SJSA1 (cell line): Measurements from ENCODE around the gene KPNA3. TPM values are rescaled to one million over a fixed set of nuclear protein-coding genes. Genes with fewer than 3 reads are reported as not detected.

ENCODE experiments used
- DNase-seq, 2 experiments: peaks; one replicate each; pipeline ENCODE4 v3.0.0-alpha.2; 2015 to 2020; ENCODE audit warnings: low spot score in 2 of 2, low read depth in 1 of 2
- H3K27ac ChIP-seq: fragments of 250-450 bp; sonication (Bioruptor Pico); 2 replicates; pipeline ENCODE4 v1.5.1; 2020; ENCODE audit warnings: mild to moderate bottlenecking, moderate library complexity
- H3K27me3 ChIP-seq: fragments of 250-450 bp; sonication (Bioruptor Pico); replicated peaks from 2 replicates; pipeline ENCODE4 v1.5.1; 2020; ENCODE audit warnings: mild to moderate bottlenecking, moderate library complexity
- H3K36me3 ChIP-seq: fragments of 250-450 bp; sonication (Bioruptor Pico); 2 replicates; pipeline ENCODE4 v1.5.1; 2020; ENCODE audit warnings: mild to moderate bottlenecking
- H3K4me1 ChIP-seq: fragments of 250-450 bp; sonication (Bioruptor Pico); replicated peaks from 2 replicates; pipeline ENCODE4 v1.6.1; 2021; ENCODE audit warnings: mild to moderate bottlenecking
- H3K4me3 ChIP-seq: fragments of 250-450 bp; sonication (Bioruptor Pico); 2 replicates; pipeline ENCODE4 v1.5.1; 2020; ENCODE audit warnings: mild to moderate bottlenecking
- H3K9me3 ChIP-seq: fragments of 250-450 bp; sonication (Bioruptor Pico); replicated peaks from 2 replicates; pipeline ENCODE4 v1.5.1; 2020; ENCODE audit warnings: mild to moderate bottlenecking
- total RNA-seq: library from RNA; depleted of rRNA; stranded (reverse); fragments of >200 nt; shearing (Covaris generic); gene quantifications from 2 replicates; pipeline ENCODE4 v1.2.3, GENCODE V29; 2014; rRNA removed

The KPNA3 gene
- 29.9 and 41.1 TPM in 2 replicates for total RNA-seq

- Histone ChIP-seq H3K27me3 (no peaks in the 10 kb centered on the region), H3K36me3 (peaks cover 20% of the 10 kb centered on the region)
Observed at GRCh38 chr13:49792550-49793324, at the start of gene KPNA3. Gene KPNA3, minus strand, starts transcription at chr13:49792682. Its CDS starts 176 bp downstream, at chr13:49792506.

GRCh38 chr13:49841964-49842363 lies 49.5 kb upstream of the KPNA3 start:
- DNase-seq = no peak
- Histone ChIP-seq H3K36me3 (no peaks in the 10 kb centered on the region), H3K4me1 (peaks cover 36% of the 10 kb centered on the region), H3K27me3 (no peaks in the 10 kb centered on the region), H3K4me3 (no peak overlapping the region), H3K9me3 (no peaks in the 10 kb centered on the region), H3K27ac (no peak overlapping the region)

More at GRCh38 chr13:49792550-49793324, at the start of gene KPNA3:
- 0 out of 2 replicates have a peak, but pooled peaks cover 4% of the 10 kb centered on the region for H3K9me3 ChIP-seq
- peak; percentile 94 to 97 for DNase-seq
- peak within 1 kb of the TSS; percentile 99 for H3K4me3 ChIP-seq
- peaks cover 11% of the 10 kb centered on the region; the same call in 1 of the 2 replicates for H3K4me1 ChIP-seq
- peak within 1 kb of the TSS; percentile 76 for H3K27ac ChIP-seq

- Histone ChIP-seq H3K9me3 (no peaks in the 10 kb centered on the region), H3K4me1 (peaks cover 47% of the 10 kb centered on the region), H3K27me3 (no peaks in the 10 kb centered on the region), H3K4me3 (no peak overlapping the region), H3K27ac (peak overlapping the region; percentile 39), H3K36me3 (no peaks in the 10 kb centered on the region)
- no peak for DNase-seq
Observed at GRCh38 chr13:49840675-49841074, 48.2 kb upstream of the KPNA3 start.

- H3K9me3 ChIP-seq = no peaks in the 10 kb centered on the region
- no peaks in the 10 kb centered on the region for H3K27me3 ChIP-seq
- DNase-seq = peak; percentile 28 to 50
- H3K4me1 ChIP-seq = peaks cover 47% of the 10 kb centered on the region
- H3K4me3 ChIP-seq = no peak overlapping the region
- H3K27ac ChIP-seq = peak overlapping the region; percentile 39
- H3K36me3 ChIP-seq = no peaks in the 10 kb centered on the region
Observed at GRCh38 chr13:49840266-49840665, 47.8 kb upstream of the KPNA3 start.

- Histone ChIP-seq H3K4me3 (no peak overlapping the region), H3K9me3 (no peaks in the 10 kb centered on the region), H3K4me1 (peaks cover 47% of the 10 kb centered on the region), H3K27me3 (no peaks in the 10 kb centered on the region), H3K27ac (peak overlapping the region; percentile 90), H3K36me3 (no peaks in the 10 kb centered on the region)
- peak; percentile 62 to 63 for DNase-seq
Observed at GRCh38 chr13:49838989-49839388, 46.5 kb upstream of the KPNA3 start.

GRCh38 chr13:49836516-49836915 lies 44.0 kb upstream of the KPNA3 start:
- no peaks in the 10 kb centered on the region for H3K36me3 ChIP-seq
- no peak for DNase-seq
- H3K4me1 ChIP-seq = peaks cover 47% of the 10 kb centered on the region
- no peak overlapping the region for H3K4me3 ChIP-seq
- no peaks in the 10 kb centered on the region for H3K27me3 ChIP-seq
- H3K27ac ChIP-seq = peak overlapping the region; percentile 90
- H3K9me3 ChIP-seq = no peaks in the 10 kb centered on the region

GRCh38 chr13:49833402-49833801 lies 40.9 kb upstream of the KPNA3 start:
- H3K27me3 ChIP-seq = no peaks in the 10 kb centered on the region
- H3K9me3 ChIP-seq = no peaks in the 10 kb centered on the region
- H3K4me1 ChIP-seq = peaks cover 23% of the 10 kb centered on the region
- no peaks in the 10 kb centered on the region for H3K36me3 ChIP-seq
- no peak overlapping the region for H3K4me3 ChIP-seq
- H3K27ac ChIP-seq = no peak overlapping the region
- no peak for DNase-seq

GRCh38 chr13:49831455-49831854 lies 39.0 kb upstream of the KPNA3 start:
- Histone ChIP-seq H3K9me3 (no peaks in the 10 kb centered on the region), H3K4me1 (peaks cover 5% of the 10 kb centered on the region), H3K27me3 (no peaks in the 10 kb centered on the region), H3K4me3 (no peak overlapping the region), H3K27ac (no peak overlapping the region), H3K36me3 (no peaks in the 10 kb centered on the region)
- no peak for DNase-seq

- Histone ChIP-seq H3K27ac (no peak overlapping the region), H3K4me1 (no peaks in the 10 kb centered on the region), H3K9me3 (no peaks in the 10 kb centered on the region), H3K4me3 (no peak overlapping the region), H3K36me3 (no peaks in the 10 kb centered on the region), H3K27me3 (no peaks in the 10 kb centered on the region)
- DNase-seq = no peak
Observed at GRCh38 chr13:49830721-49831120, 38.2 kb upstream of the KPNA3 start.

- H3K27me3 ChIP-seq = no peaks in the 10 kb centered on the region
- no peak overlapping the region for H3K4me3 ChIP-seq
- no peaks in the 10 kb centered on the region for H3K36me3 ChIP-seq
- H3K27ac ChIP-seq = no peak overlapping the region
- H3K4me1 ChIP-seq = no peaks in the 10 kb centered on the region
- H3K9me3 ChIP-seq = no peaks in the 10 kb centered on the region
- DNase-seq = no peak
Observed at GRCh38 chr13:49829715-49830114, 37.2 kb upstream of the KPNA3 start.

- H3K27ac ChIP-seq = no peak overlapping the region
- no peaks in the 10 kb centered on the region for H3K9me3 ChIP-seq
- H3K4me3 ChIP-seq = no peak overlapping the region
- no peaks in the 10 kb centered on the region for H3K4me1 ChIP-seq
- DNase-seq = no peak
- H3K36me3 ChIP-seq = no peaks in the 10 kb centered on the region
- H3K27me3 ChIP-seq = no peaks in the 10 kb centered on the region
Observed at GRCh38 chr13:49828453-49828852, 36.0 kb upstream of the KPNA3 start.

GRCh38 chr13:49827891-49828290 lies 35.4 kb upstream of the KPNA3 start:
- Histone ChIP-seq H3K27ac (no peak overlapping the region), H3K27me3 (no peaks in the 10 kb centered on the region), H3K4me1 (no peaks in the 10 kb centered on the region), H3K36me3 (no peaks in the 10 kb centered on the region), H3K9me3 (no peaks in the 10 kb centered on the region), H3K4me3 (no peak overlapping the region)
- DNase-seq = no peak

- H3K4me3 ChIP-seq = no peak overlapping the region
- no peak overlapping the region for H3K27ac ChIP-seq
- H3K27me3 ChIP-seq = no peaks in the 10 kb centered on the region
- H3K36me3 ChIP-seq = no peaks in the 10 kb centered on the region
- no peaks in the 10 kb centered on the region for H3K9me3 ChIP-seq
- H3K4me1 ChIP-seq = no peaks in the 10 kb centered on the region
- DNase-seq = no peak
Observed at GRCh38 chr13:49827336-49827735, 34.9 kb upstream of the KPNA3 start.

GRCh38 chr13:49821216-49822009 lies 28.9 kb upstream of the KPNA3 start:
- Histone ChIP-seq H3K36me3 (no peaks in the 10 kb centered on the region), H3K4me3 (no peak overlapping the region), H3K4me1 (peaks cover 3% of the 10 kb centered on the region; the same call in 1 of the 2 replicates), H3K27ac (no peak overlapping the region), H3K27me3 (no peaks in the 10 kb centered on the region), H3K9me3 (no peaks in the 10 kb centered on the region)
- DNase-seq = no peak
